ENCODE measurements around the gene ANKIB1.

DNA sequence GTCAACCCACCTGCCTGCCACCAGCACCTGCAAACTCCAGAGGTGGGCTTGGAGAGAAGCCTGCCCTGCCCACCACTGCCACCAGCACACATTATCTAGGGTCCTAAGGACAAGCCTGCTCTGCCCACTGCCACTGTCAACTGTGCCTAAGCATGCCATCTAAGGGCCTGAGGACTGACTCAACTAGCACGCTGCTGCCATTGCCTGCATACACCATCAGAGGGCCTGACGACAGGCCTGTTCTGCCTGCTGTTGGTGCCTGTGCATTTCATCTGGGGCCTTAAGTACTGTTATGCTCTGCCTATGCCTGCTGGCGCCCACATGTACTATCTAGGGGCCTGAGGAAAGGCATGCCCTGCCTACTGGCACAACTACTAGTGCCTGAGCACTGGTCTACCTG, 39.8 kb upstream of the ANKIB1 start:
- TF ChIP-seq, protein P1, sequence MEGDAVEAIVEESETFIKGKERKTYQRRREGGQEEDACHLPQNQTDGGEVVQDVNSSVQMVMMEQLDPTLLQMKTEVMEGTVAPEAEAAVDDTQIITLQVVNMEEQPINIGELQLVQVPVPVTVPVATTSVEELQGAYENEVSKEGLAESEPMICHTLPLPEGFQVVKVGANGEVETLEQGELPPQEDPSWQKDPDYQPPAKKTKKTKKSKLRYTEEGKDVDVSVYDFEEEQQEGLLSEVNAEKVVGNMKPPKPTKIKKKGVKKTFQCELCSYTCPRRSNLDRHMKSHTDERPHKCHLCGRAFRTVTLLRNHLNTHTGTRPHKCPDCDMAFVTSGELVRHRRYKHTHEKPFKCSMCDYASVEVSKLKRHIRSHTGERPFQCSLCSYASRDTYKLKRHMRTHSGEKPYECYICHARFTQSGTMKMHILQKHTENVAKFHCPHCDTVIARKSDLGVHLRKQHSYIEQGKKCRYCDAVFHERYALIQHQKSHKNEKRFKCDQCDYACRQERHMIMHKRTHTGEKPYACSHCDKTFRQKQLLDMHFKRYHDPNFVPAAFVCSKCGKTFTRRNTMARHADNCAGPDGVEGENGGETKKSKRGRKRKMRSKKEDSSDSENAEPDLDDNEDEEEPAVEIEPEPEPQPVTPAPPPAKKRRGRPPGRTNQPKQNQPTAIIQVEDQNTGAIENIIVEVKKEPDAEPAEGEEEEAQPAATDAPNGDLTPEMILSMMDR (IDR thresholded peaks at IDR 0.05) = no peak
- no peak for TF ChIP-seq POLR2A (IDR thresholded peaks at IDR 0.05)
